Neural cell (in vitro differentiated cells): Measurements from ENCODE around the gene FAM210A. TPM values are rescaled to one million over a fixed set of nuclear protein-coding genes. Genes with fewer than 3 reads are reported as not detected.
"Not testable (repeated sequence)": the region's sequence is repeated elsewhere in the genome, so short reads cannot be mapped to it uniquely, and the experiment has no call there.

Source experiments
- H2AFZ ChIP-seq: fragments of 200-600, 300-800 bp; sonication (generic), shearing (Covaris generic); 2 replicates; pipeline ENCODE4 v1.6.0; 2014; ENCODE audit warnings: low read depth, mild to moderate bottlenecking, antibody characterized with exemption, low read length, moderate library complexity
- H3F3A ChIP-seq: fragments of 200-600 bp; shearing (Covaris generic); 2 replicates; pipeline ENCODE4 v1.6.1; 2016; ENCODE audit warnings: mild to moderate bottlenecking, moderate library complexity, mixed read lengths, antibody characterized with exemption, low read length; ENCODE audit not compliant: insufficient read depth, poor library complexity, severe bottlenecking
- H3K27ac ChIP-seq: fragments of 200-600, 300-800 bp; sonication (generic), shearing (Covaris generic); 2 replicates; pipeline ENCODE4 v1.5.1; 2014; ENCODE audit warnings: mild to moderate bottlenecking, low read length, moderate library complexity
- H3K27me3 ChIP-seq: fragments of 300-800, 200-600 bp; sonication (generic), shearing (Covaris generic); 2 replicates; pipeline ENCODE4 v1.6.0; 2014; ENCODE audit warnings: mild to moderate bottlenecking, low read depth, low read length, moderate library complexity; ENCODE audit not compliant: insufficient read depth
- H3K36me3 ChIP-seq: fragments of 300-800, 200-600 bp; sonication (generic), shearing (Covaris generic); 2 replicates; pipeline ENCODE4 v1.5.1; 2014; ENCODE audit warnings: mild to moderate bottlenecking, antibody characterized with exemption, low read length, moderate library complexity; ENCODE audit not compliant: insufficient read depth
- H3K4me2 ChIP-seq: fragments of 300-800, 200-600 bp; sonication (generic), shearing (Covaris generic); 2 replicates; pipeline ENCODE4 v1.6.0; 2014; ENCODE audit warnings: mild to moderate bottlenecking, low read length
- H3K4me3 ChIP-seq: fragments of 300-800, 200-600 bp; sonication (generic), shearing (Covaris generic); 2 replicates; pipeline ENCODE4 v1.5.1; 2014; ENCODE audit warnings: mild to moderate bottlenecking, low read length, moderate library complexity
- H3K79me2 ChIP-seq: fragments of 200-600 bp; shearing (Covaris generic); replicated peaks from 2 replicates; pipeline ENCODE4 v1.6.0; 2014; ENCODE audit warnings: mild to moderate bottlenecking, low read length, moderate library complexity; ENCODE audit not compliant: insufficient read depth
- H3K9ac ChIP-seq: fragments of 300-800, 200-600 bp; sonication (generic), shearing (Covaris generic); 2 replicates; pipeline ENCODE4 v1.6.1; 2016; ENCODE audit warnings: mild to moderate bottlenecking, low read length, mixed read lengths
- H3K9me2 ChIP-seq: fragments of 200-600 bp; shearing (Covaris generic); 2 replicates; pipeline ENCODE4 v1.6.1; 2016; ENCODE audit warnings: mild to moderate bottlenecking, low read length, mixed read lengths; ENCODE audit not compliant: insufficient read depth
- H3K9me3 ChIP-seq: fragments of 200-600, 300-800 bp; sonication (generic), shearing (Covaris generic); 2 replicates; pipeline ENCODE4 v1.6.1; 2016; ENCODE audit warnings: mild to moderate bottlenecking, mixed run types, low read length, moderate library complexity, mixed read lengths
- H4K20me1 ChIP-seq: fragments of 200-600 bp; shearing (Covaris generic); 2 replicates; pipeline ENCODE4 v1.6.1; 2016; ENCODE audit warnings: mild to moderate bottlenecking, mixed run types; ENCODE audit not compliant: insufficient read depth
- EP300 ChIP-seq: fragments of 450-650 bp; conservative IDR thresholded peaks from 2 replicates; pipeline ENCODE4 v1.6.1; 2014; ENCODE audit warnings: antibody characterized with exemption, mild to moderate bottlenecking, moderate library complexity; ENCODE audit not compliant: poor library complexity, severe bottlenecking
- EZH2 ChIP-seq: fragments of 200-600, 300-800 bp; shearing (Covaris generic), sonication (generic); IDR thresholded peaks from 2 replicates; pipeline ENCODE4 v1.6.1; 2014; ENCODE audit warnings: antibody characterized with exemption, low read length, borderline replicate concordance, mild to moderate bottlenecking; ENCODE audit not compliant: insufficient read depth, poor library complexity, severe bottlenecking
- MXI1 ChIP-seq: fragments of 450-650 bp; conservative IDR thresholded peaks from 2 replicates; pipeline ENCODE4 v1.6.1; 2014; ENCODE audit warnings: antibody characterized with exemption, mild to moderate bottlenecking; ENCODE audit not compliant: poor library complexity, severe bottlenecking
- POLR2AphosphoS5 ChIP-seq: IDR thresholded peaks from 2 replicates; pipeline ENCODE4 v1.6.1; 2012
- RAD21 ChIP-seq: fragments of 450-650 bp; conservative IDR thresholded peaks from 2 replicates; pipeline ENCODE4 v1.6.1; 2014; ENCODE audit warnings: antibody characterized with exemption, mild to moderate bottlenecking, moderate library complexity
- REST ChIP-seq: IDR thresholded peaks from 2 replicates; pipeline ENCODE4 v1.6.1; 2012; ENCODE audit warnings: borderline replicate concordance
- SMC3 ChIP-seq: fragments of 450-650 bp; conservative IDR thresholded peaks from 2 replicates; pipeline ENCODE4 v1.6.1; 2014; ENCODE audit warnings: antibody characterized with exemption, mild to moderate bottlenecking, moderate library complexity; ENCODE audit not compliant: poor library complexity
- TAF1 ChIP-seq: IDR thresholded peaks from 2 replicates; pipeline ENCODE4 v1.6.1; 2012; ENCODE audit warnings: low read depth
- polyA plus RNA-seq: library from polyadenylated mRNA; depleted of rRNA; stranded (reverse); fragments of >200 nt; gene quantifications from 2 replicates; pipeline ENCODE4 v1.2.3, GENCODE V29; 2014
- TF ChIP-seq, protein P1 (sequence below): fragments of 450-650 bp; IDR thresholded peaks from 2 replicates; pipeline ENCODE4 v1.5.1; 2014; ENCODE audit warnings: antibody characterized with exemption, mild to moderate bottlenecking, moderate library complexity; ENCODE audit not compliant: poor library complexity, severe bottlenecking

FAM210A gene
- polyA plus RNA-seq, 1 donor from 2014 or later, result 11.5 TPM

DNA sequence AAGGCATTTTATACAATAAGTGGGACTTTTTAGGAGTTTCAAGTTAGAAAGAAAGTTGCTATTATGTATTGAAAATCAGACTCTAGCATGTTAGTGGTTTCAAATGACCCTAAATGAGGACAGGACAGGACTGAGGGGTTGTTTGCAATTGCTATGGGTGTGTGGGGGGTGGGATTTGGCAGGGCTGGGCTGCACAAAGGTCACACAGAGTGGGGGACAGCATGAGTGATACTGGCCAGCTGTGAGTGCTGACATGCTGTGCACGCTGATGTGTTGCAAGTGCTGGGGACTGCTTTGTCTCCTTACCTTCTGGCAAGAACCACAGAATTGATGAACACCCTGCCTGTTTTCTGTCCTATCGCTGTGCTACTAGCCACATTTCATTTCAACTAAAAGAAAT, 29.9 kb upstream of the FAM210A start:
- Histone ChIP-seq H3K79me2 (no peaks in the 10 kb centered on the region), H3K27me3 (no peaks in the 10 kb centered on the region), H2AFZ (no peak overlapping the region), H3K36me3 (peaks cover 19% of the 10 kb centered on the region), H3K9me2 (no peaks in the 10 kb centered on the region), H3K4me3 (no peak overlapping the region), H3K9ac (no peak overlapping the region), H3K27ac (no peak overlapping the region), H3K4me2 (no peak overlapping the region), H4K20me1 (no peaks in the 10 kb centered on the region), H3K9me3 (no peaks in the 10 kb centered on the region), H3F3A (no peaks in the 10 kb centered on the region)
- TF ChIP-seq POLR2AphosphoS5 (no peak), SMC3 (no peak), RAD21 (no peak), EP300 (no peak), TAF1 (no peak), EZH2 (no peak), MXI1 (no peak), REST (no peak)
- TF ChIP-seq, protein P1, sequence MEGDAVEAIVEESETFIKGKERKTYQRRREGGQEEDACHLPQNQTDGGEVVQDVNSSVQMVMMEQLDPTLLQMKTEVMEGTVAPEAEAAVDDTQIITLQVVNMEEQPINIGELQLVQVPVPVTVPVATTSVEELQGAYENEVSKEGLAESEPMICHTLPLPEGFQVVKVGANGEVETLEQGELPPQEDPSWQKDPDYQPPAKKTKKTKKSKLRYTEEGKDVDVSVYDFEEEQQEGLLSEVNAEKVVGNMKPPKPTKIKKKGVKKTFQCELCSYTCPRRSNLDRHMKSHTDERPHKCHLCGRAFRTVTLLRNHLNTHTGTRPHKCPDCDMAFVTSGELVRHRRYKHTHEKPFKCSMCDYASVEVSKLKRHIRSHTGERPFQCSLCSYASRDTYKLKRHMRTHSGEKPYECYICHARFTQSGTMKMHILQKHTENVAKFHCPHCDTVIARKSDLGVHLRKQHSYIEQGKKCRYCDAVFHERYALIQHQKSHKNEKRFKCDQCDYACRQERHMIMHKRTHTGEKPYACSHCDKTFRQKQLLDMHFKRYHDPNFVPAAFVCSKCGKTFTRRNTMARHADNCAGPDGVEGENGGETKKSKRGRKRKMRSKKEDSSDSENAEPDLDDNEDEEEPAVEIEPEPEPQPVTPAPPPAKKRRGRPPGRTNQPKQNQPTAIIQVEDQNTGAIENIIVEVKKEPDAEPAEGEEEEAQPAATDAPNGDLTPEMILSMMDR, result no peak

DNA sequence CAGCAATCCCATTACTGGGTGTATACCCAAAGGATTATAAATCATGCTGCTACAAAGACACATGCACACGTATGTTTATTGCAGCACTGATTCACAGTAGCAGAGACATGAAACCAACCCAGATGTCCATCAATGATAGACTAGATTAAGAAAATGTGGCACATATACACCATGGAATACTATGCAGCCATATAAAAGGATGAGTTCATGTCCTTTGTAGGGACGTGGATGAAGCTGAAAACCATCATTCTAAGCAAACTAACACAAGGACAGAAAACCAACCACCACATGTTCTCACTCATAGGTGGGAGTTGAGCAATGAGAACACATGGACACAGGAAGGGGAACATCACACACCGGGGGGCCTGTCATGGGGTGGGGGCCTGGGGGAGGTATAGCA, 25.2 kb upstream of the FAM210A start:
- H3K9me3 ChIP-seq, H3K4me3 ChIP-seq, H3K4me2 ChIP-seq, H4K20me1 ChIP-seq, H3K27me3 ChIP-seq, H3K27ac ChIP-seq, H3K9ac ChIP-seq, H3K79me2 ChIP-seq, H3K9me2 ChIP-seq, H2AFZ ChIP-seq, H3F3A ChIP-seq: not testable (repeated sequence)
- peaks cover 12% of the 10 kb centered on the region for H3K36me3 ChIP-seq

GRCh38 chr18:13746633-13747032, 20.3 kb upstream of the FAM210A start:
- H3K27me3 ChIP-seq, result no peaks in the 10 kb centered on the region
- TF ChIP-seq RAD21, result no peak
- TF ChIP-seq, protein P1, result no peak
- no peak for TF ChIP-seq EP300
- no peak for TF ChIP-seq POLR2AphosphoS5
- no peak for TF ChIP-seq REST
- TF ChIP-seq SMC3, result no peak
- H3K36me3 ChIP-seq, result peaks cover 8% of the 10 kb centered on the region
- no peaks in the 10 kb centered on the region for H3K9me2 ChIP-seq
- H3F3A ChIP-seq, result no peaks in the 10 kb centered on the region
- no peak overlapping the region for H3K4me2 ChIP-seq
- no peak overlapping the region for H3K27ac ChIP-seq
- no peaks in the 10 kb centered on the region for H3K9me3 ChIP-seq
- H4K20me1 ChIP-seq, result no peaks in the 10 kb centered on the region
- H2AFZ ChIP-seq, result no peak overlapping the region
- no peak overlapping the region for H3K4me3 ChIP-seq
- H3K9ac ChIP-seq, result no peak overlapping the region
- H3K79me2 ChIP-seq, result no peaks in the 10 kb centered on the region
